HEK293T (cell line): ENCODE measurements around the gene HNRNPLL.

ENCODE experiments used
- CTCF ChIA-PET: fragments of 350-600 bp; formaldehyde crosslinking; extraction: SDS; loops from one replicate; lab custom pipeline; 2021; ENCODE audit warnings: antibody characterized with exemption, inconsistent platforms; lab: Yijun Ruan, JAX
- POLR2A ChIA-PET: fragments of 350-600 bp; formaldehyde crosslinking; extraction: SDS; loops from one replicate; lab custom pipeline; 2020; ENCODE audit warnings: antibody characterized with exemption, inconsistent platforms; lab: Yijun Ruan, JAX
- DNase-seq: peaks from one replicate; pipeline ENCODE4 v3.0.0; 2012; ENCODE audit warnings: mixed read lengths; ENCODE audit errors: extremely low spot score
- ARNT ChIP-seq: fragments of 450-650 bp; IDR thresholded peaks from 2 replicates; pipeline ENCODE4 v1.6.1; 2017; ENCODE audit warnings: mild to moderate bottlenecking
- BHLHE40 ChIP-seq: fragments of 450-650 bp; IDR thresholded peaks from 2 replicates; pipeline ENCODE4 v1.6.1; 2016; ENCODE audit warnings: mild to moderate bottlenecking, moderate library complexity, borderline replicate concordance
- CTBP1 ChIP-seq: fragments of 450-650 bp; IDR thresholded peaks from 2 replicates; pipeline ENCODE4 v1.6.1; 2016; ENCODE audit warnings: borderline replicate concordance
- ELF4 ChIP-seq: fragments of 450-650 bp; IDR thresholded peaks from 2 replicates; pipeline ENCODE4 v1.6.1; 2017; ENCODE audit warnings: antibody characterized with exemption
- FOXA1 ChIP-seq: fragments of 450-650 bp; IDR thresholded peaks from 2 replicates; pipeline ENCODE4 v1.6.1; 2016; ENCODE audit warnings: mild to moderate bottlenecking
- FOXK2 ChIP-seq: fragments of 450-650 bp; IDR thresholded peaks from 2 replicates; pipeline ENCODE4 v1.6.1; 2016; ENCODE audit warnings: mild to moderate bottlenecking
- FOXM1 ChIP-seq: fragments of 450-650 bp; IDR thresholded peaks from 2 replicates; pipeline ENCODE4 v1.6.1; 2017; ENCODE audit warnings: mild to moderate bottlenecking, borderline replicate concordance
- HDGF ChIP-seq: fragments of 450-650 bp; IDR thresholded peaks from 2 replicates; pipeline ENCODE4 v1.6.1; 2017; ENCODE audit warnings: antibody characterized with exemption, borderline replicate concordance
- L3MBTL2 ChIP-seq: fragments of 450-650 bp; conservative IDR thresholded peaks from 2 replicates; pipeline ENCODE4 v1.6.1; 2016; ENCODE audit warnings: mild to moderate bottlenecking
- LEF1 ChIP-seq: fragments of 450-650 bp; IDR thresholded peaks from 2 replicates; pipeline ENCODE4 v1.6.1; 2017; ENCODE audit warnings: mild to moderate bottlenecking, borderline replicate concordance
- NFRKB ChIP-seq: fragments of 450-650 bp; IDR thresholded peaks from 2 replicates; pipeline ENCODE4 v1.6.1; 2016; ENCODE audit warnings: mild to moderate bottlenecking, moderate library complexity
- PKNOX1 ChIP-seq: fragments of 450-650 bp; IDR thresholded peaks from 2 replicates; pipeline ENCODE4 v1.6.1; 2016
- SP1 ChIP-seq: fragments of 450-650 bp; IDR thresholded peaks from 2 replicates; pipeline ENCODE4 v1.6.1; 2017
- SUZ12 ChIP-seq: fragments of 450-650 bp; IDR thresholded peaks from 2 replicates; pipeline ENCODE4 v1.6.1; 2016; ENCODE audit warnings: mild to moderate bottlenecking
- TARDBP ChIP-seq: fragments of 450-650 bp; IDR thresholded peaks from 2 replicates; pipeline ENCODE4 v1.6.1; 2016
- ZNF384 ChIP-seq: fragments of 450-650 bp; IDR thresholded peaks from 2 replicates; pipeline ENCODE4 v1.6.1; 2016

Gene HNRNPLL

GRCh38 chr2:38621018-38621417 is 18.3 kb upstream of the HNRNPLL start:
- no peak for DNase-seq
- no peak for TF ChIP-seq ZNF384
- TF ChIP-seq HDGF: no peak
- TF ChIP-seq L3MBTL2: no peak
- TF ChIP-seq PKNOX1: no peak
- TF ChIP-seq SP1: no peak
- ChIA-PET CTCF (no interaction called here), POLR2A (no interaction called here)

GRCh38 chr2:38620282-38620977 is 17.7 kb upstream of the HNRNPLL start:
- ChIA-PET CTCF (no interaction called here), POLR2A (interaction anchor here (1.0 kb wide), 1 partner anchor 131 kb away, joined by 4 read pairs; the partner anchor contains the start of gene SRSF7)
- no peak for TF ChIP-seq ZNF384
- no peak for TF ChIP-seq L3MBTL2
- TF ChIP-seq FOXK2: no peak
- no peak for TF ChIP-seq SUZ12
- TF ChIP-seq CTBP1: no peak
- TF ChIP-seq NFRKB: no peak
- no peak for TF ChIP-seq SP1
- no peak for TF ChIP-seq FOXA1
- TF ChIP-seq TARDBP: no peak
- no peak for DNase-seq

GRCh38 chr2:38619458-38620164 is 16.9 kb upstream of the HNRNPLL start:
- TF ChIP-seq SP1: no peak
- no peak for DNase-seq
- CTCF ChIA-PET: no interaction called here

GRCh38 chr2:38617301-38617700 is 14.6 kb upstream of the HNRNPLL start:
- no peak for TF ChIP-seq L3MBTL2
- no peak for TF ChIP-seq HDGF
- TF ChIP-seq NFRKB: no peak
- no peak for TF ChIP-seq SP1
- DNase-seq: no peak
- CTCF ChIA-PET: interaction anchor here (0.8 kb wide), 1 partner anchor 9 kb away, joined by 3 read pairs; no protein-coding TSS in a partner anchor
- POLR2A ChIA-PET: interaction anchor here (2.0 kb wide), 1 partner anchor 134 kb away, joined by 7 read pairs; the partner anchor contains the start of gene SRSF7

More at GRCh38 chr2:38619458-38620164, 16.9 kb upstream of the HNRNPLL start:
- POLR2A ChIA-PET: interaction anchor here (1.0 kb wide), 1 partner anchor 131 kb away, joined by 4 read pairs; the partner anchor contains the start of gene SRSF7

- POLR2A ChIA-PET: no interaction called here
- CTCF ChIA-PET: interaction anchor here (0.6 to 1.5 kb wide), 2 partner anchors 12 to 13 kb away, joined by 3 read pairs; partner anchors contain the start of gene HNRNPLL
- DNase-seq: no peak
- TF ChIP-seq BHLHE40: no peak
- no peak for TF ChIP-seq L3MBTL2
- no peak for TF ChIP-seq ARNT
- no peak for TF ChIP-seq FOXA1
- no peak for TF ChIP-seq SP1
Measured at GRCh38 chr2:38615237-38615636, 12.5 kb upstream of the HNRNPLL start.

GRCh38 chr2:38613849-38614213 is 11.1 kb upstream of the HNRNPLL start:
- no peak for DNase-seq
- POLR2A ChIA-PET: interaction anchor here (1.2 kb wide), 1 partner anchor 13 kb away, joined by 3 read pairs; no protein-coding TSS in a partner anchor
- TF ChIP-seq TARDBP: no peak
- TF ChIP-seq PKNOX1: no peak
- TF ChIP-seq FOXK2: no peak
- TF ChIP-seq ARNT: no peak
- no peak for TF ChIP-seq FOXM1
- TF ChIP-seq NFRKB: no peak
- no peak for TF ChIP-seq FOXA1
- no peak for TF ChIP-seq LEF1
- no peak for TF ChIP-seq ELF4
- no peak for TF ChIP-seq SUZ12
- TF ChIP-seq HDGF: no peak
- TF ChIP-seq SP1: no peak
- TF ChIP-seq BHLHE40: no peak
- no peak for TF ChIP-seq ZNF384
- TF ChIP-seq L3MBTL2: no peak
- TF ChIP-seq CTBP1: no peak
- CTCF ChIA-PET: interaction anchor here (0.5 to 2.2 kb wide), 3 partner anchors 10 to 96 kb away, joined by 5 to 10 read pairs (median 6); no protein-coding TSS in a partner anchor

GRCh38 chr2:38613126-38613848 is 10.6 kb upstream of the HNRNPLL start:
- DNase-seq: no peak
- POLR2A ChIA-PET: interaction anchor here (1.2 kb wide), 1 partner anchor 12 kb away, joined by 3 read pairs; no protein-coding TSS in a partner anchor
- CTCF ChIA-PET: interaction anchor here (0.5 to 2.2 kb wide), 3 partner anchors 9 to 96 kb away, joined by 5 to 10 read pairs (median 6); no protein-coding TSS in a partner anchor
- TF ChIP-seq L3MBTL2: no peak
- peak; percentile 37 for TF ChIP-seq PKNOX1
